ENCODE measurements around the gene RPAIN.
A peak's percentile ranks its signal among the peaks of the same experiment; 100 is the strongest.
"Not testable (repeated sequence)": the region's sequence is repeated elsewhere in the genome, so short reads cannot be mapped to it uniquely, and the experiment has no call there.

Gene RPAIN

DNA sequence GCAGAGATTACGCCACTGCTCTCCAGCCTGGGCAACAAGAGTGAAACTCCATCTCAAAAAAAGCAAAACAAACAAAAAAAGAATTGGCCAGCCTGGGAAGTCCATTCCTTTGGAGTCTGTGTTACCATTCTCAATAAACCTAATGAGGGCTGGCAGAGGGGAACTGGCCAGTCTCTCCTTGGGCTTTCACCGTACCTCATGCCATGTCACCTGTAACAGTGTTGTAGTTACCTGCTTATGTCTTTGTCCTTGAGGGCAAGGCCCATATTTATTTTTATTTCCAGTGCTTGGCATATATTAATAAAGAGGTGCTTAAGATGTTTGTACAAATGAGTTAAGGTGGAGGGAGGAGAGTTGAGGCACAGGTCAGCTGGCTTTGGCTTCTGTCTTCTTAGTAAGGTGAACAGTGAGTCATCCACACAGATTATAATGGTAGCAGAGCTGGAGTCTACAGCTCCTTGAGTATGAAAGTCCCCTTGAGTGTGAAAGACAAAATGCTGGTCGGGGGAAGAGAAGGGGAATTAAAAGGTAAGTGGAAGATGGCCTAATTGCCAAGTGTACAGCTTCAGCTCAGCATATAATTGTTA is 10.5 kb downstream of the RPAIN start:
- no peak for DNase-seq

DNA sequence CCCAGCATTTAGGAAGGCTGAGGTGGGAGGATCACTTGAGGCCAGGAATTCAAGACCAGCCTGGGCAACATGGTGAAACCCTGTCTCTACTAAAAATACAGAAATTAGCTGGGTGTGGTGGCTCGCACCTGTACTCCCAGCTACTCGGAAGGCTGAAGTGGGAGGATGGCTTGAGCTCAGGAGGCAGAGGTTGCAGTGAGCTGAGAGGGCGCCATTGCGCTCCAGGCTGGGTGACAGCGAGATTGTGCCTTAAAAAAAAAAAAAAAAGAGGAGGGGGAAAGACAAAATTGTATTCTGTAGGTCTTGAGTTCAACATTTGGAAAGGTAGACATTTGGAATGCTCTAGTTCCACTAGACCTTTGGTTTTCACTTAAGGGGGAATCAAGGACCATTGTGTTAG is 11.3 kb downstream of the RPAIN start:
- not testable (repeated sequence) for DNase-seq

DNA sequence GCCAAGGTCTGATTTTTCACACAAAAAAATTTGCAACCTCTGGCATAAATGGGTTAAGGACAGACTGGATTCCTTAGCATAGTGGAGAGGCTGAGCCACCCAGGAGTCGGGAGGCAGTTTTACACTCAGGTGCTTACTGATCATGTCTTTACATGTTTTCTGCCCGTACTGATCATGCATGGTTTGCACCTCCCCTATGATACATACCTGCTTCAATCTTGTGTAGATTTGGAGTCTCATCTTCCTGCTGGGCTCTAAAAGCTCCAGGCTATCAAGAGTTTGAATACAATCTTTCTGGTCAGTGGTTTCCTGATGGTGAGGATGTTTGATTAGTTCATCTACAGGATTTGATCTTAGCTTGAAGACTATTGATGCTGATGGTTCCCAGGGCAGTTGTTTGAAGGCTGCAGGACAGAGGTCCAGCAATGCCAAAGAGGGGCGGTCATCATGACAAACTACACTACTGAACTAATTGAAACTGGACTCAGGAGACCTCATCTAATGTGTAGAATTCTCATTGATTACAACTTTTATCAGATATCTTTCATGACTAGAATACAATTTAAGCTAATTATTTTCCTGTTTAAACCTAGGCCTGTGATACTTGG is 12.1 kb downstream of the RPAIN start:
- no peak for DNase-seq

DNA sequence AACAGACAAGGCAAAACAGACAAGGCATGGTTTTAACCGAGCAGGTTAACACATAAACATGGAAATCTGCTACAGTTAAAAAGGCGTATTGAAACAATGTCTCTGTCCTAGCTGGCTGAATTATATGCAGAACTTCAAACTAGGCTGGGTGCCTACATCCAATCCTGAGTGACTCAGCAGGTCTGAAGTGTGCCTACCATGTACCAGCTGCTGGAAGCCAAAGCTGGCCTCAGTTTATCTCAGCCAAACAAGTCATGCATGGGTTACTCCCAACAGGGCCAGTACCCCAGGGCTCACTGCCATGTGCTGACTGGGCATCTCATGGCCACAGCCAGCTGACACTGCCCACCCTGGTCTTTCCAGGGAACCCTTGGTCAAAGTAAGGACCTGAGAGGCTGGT is 15.0 kb downstream of the RPAIN start:
- no peak for DNase-seq

DNA sequence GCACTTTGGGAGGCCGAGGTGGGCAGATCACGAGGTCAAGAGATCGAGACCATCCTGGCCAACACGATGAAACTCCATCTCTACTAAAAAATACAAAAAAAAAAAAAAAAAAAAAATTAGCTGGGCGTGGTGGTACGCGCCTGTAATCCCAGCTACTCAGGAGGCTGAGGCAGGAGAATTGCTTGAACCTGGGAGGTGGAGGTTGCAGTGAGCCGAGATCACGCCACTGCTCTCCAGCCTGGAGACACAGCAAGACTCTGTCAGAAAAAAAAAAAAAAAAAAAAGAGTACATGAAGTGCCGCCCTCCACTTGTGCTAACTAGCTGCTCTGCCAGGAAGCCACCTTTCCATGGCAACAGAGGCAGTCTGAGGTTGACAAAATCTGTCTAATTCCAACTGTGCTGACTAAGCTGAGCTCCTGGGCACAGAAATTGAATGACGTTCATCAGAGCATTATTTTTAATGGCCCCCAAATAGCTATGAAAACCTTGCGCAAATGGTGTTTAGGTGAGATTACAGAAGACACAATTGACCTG is 15.9 kb downstream of the RPAIN start:
- peak; percentile 24 for DNase-seq

DNA sequence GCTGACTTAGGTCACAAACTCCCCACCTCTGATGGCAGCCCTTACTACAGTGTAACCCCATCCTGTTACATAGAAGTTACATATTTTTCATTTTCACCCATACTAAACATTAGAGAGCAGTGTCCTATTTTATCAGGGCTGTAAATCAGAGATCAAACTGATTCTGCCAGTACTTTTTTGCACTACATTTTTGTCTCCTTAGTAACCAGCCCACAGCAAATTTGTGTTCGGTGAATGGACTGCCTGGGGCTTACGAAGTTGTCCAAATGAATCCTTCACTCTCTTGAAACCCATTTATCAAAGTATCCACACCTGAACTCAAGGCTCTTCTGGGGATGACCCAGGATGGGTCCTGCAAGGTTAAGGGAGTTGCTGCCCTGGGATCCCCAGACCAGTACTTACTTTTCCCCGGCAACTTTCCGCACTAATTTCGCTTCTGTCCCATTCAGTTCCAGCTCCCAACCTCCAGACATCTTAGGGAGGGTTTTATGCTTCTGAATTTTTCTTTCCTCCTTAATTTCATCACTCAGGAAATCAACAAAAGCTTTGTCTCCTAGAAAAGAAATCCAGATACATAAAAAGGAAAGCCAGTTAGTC is 17.8 kb downstream of the RPAIN start:
- DNase-seq = peak; percentile 87

DNA sequence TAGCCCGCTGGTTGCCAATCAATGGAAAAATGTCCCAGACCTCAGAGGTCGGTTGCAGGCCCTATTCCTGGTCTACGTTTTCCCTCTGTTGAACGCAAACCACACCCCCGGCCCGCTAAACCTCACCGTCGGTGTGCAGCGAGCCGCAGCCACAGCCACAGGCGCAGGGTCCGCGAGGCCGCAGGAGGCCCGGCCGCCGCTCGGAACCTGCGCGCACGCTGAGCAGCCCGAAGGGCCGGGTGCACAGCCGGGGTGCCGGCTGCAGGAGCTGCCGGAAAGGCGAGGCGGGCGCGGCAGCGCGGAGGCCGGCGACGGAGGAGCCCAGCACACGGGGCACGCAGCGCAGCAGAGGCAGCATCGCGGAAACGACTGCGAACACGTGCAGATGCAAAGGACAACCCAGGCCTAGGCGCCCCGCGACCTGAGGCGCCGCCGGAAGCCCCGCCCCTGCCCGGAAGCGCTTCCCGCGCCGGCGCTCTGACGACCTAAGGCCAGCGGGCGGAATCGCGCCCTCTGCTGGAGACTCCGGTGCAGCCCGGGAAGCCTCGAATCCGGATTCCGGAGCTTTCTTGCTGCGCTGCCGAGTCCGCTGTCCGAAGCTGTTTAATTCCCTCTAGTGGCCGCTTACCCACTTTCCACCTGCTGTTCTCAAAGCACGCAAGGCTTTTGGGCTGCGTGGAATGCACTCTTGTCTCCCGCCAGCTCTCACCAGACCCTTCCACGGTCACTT is 18.9 kb downstream of the RPAIN start, which contains the start of gene C1QBP:
TSS of gene C1QBP (minus strand) at position 440 of the 730 bp plus-strand sequence. CDS start at position 358, 82 bp downstream.
- DNase-seq = peak; percentile 92

DNA sequence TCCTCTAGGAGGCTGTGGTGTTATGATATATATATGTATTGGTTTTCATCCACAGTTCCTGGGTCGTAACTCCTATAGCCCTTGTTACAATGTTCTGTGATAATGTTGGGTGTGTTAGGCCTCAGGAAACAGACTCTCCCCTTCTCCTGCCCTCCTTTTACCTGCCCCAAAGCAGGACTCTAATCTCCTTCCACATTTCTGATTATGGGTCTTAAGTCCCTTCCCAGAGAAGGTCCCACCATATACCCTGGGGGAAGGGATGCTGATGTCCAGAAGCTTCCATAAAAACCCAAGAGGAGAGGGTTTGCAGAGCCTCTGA is 19.4 kb downstream of the RPAIN start:
- DNase-seq = no peak

DNA sequence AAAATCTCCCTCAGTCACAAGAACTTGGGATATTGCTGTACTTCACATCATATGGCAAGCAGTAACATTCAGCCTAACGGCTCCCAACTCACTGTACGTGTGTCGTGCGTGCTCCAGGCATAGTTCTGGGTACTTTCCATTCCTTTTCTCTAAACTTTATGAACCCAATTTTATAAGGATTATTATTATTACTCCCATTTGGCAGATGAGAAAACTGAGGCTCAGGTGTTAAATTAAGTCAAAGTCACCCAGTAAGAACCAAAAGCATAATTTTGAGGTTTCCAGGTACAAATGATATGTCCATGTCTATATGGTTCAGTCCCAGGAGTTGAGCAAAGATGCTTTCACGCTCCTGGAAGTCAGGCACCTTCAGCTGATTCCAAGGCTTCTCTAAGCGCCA is 23.7 kb downstream of the RPAIN start:
- no peak for DNase-seq

DNA sequence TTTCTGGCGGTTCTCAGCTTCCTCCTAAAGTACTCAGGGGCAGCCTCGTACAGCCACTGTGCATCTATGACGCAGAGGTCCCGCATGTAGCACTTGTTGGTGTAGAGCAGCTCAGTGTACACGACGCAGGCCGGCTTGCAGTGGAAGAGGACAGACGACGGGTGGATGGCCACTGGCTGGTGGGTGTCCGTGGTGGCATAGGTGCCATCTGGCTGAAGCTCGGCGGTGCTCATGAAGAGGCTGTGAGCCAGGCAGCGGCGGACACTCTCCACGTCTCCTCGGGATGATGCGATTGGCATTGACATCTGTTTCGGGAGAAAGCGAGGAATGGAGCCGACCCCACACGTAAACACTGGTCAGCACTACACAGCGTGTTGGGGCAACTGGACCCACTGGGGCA is 24.2 kb downstream of the RPAIN start:
- DNase-seq = no peak

DNA sequence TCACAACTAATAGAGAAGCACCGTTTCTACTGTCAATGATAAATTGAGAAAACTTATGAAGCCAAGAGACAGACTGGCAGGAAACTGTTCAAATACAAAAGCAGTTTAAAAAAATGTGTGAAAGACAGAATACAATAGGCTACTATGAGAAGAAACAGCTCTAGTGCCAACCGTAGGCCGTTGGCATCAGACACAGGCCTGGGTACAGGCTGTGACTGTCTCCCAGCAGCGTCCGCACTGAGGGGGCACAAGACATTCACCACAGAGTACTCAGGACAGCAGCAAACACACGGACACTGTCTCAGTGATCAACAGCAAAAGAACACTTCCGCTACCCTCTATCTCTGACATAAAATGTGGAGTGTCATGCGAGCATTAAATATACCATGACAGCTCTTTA is 26.8 kb downstream of the RPAIN start:
- DNase-seq = no peak

DNA sequence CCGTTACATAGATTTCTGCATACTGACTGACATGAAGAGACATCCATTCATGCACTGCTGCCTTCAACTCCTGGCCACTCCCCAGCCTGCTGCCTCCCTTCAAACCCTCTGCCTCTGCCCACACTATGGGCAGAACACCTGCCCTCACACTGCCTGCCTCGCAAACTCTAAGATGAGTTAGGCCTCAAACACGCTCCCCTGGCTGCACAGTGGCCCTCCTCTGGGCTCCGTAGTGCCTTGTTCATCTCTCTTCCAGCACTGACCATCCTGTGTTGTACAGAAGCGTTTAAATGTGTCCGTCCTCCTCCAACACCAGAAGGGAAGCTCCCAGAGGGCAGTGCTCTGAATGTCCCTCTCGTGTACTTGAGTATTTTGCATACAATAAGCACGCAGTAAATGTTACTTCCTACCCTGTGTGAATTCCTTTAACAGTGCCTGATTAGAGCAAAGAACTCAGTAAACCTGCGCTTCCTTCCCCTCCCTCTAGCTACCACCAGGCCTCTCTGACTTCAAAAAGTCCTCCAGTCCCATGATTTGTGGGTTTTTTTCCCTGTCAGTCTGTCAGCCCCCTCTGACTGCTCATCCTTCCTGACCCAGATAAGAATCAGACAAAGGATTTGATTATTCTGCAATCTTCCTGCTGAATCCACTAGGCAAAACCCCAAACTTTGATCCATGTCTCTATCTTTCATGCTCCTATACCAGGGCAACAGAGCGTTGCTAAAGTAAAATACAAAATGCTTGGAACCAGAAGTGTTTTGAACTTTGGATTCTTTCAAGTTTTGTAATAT is 44.9 kb downstream of the RPAIN start:
- DNase-seq = no peak

DNA sequence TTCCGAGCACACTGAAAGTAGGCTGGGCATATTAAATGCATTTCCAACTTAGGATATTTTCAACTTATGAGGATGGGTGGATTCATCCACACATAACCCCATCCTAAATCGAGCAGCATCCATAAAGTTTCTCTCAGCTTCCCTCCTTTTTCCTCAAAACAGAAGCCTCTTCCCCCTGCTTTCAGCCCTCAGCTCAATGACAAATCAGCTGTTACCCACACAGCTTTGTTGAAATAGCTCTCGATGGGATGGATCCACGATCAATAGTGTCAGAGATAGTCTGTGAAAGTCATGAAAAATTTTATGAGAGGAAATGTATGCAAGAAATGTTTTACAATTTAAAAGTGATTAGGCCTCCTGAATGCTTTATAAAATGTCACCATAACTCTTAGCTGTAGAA is 46.3 kb downstream of the RPAIN start:
- no peak for DNase-seq

DNA sequence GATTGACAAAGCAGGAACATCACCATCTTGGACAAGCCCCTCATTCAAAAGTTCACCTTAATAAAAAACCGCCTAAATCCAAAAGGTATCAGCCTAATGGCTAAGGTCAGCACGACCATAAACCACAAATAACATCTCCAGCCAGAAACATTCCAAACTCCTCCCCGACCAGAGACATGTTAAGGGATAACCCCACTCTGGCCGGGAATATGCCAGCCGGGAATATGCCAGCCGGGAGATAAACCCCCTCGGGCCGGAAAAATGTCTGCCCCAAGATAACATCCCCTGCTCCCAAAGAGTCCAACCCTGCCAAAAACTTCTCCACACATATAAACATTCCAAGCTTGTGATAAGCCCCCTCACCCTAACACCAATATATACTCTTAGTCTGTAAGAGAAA is 47.4 kb downstream of the RPAIN start:
- DNase-seq = peak; percentile 21

DNA sequence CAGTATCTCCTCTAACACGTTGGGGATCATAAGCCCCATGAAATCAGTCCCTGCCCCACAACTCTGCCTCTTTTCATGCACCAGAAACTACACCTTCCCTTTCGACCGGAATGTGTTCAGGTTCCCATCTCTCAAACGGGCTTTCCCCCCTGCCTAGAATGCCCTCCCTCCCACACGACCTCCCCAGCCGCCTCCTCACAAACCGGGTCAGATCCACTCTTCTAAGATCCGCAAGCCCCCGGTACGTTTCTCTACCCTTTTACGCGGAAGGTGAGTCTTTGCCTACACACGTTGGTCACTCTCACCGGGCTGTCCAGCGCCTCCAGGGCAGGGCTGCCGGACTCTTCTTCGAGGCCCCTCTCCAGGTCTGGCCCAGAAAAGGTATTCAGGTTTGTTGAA is 48.1 kb downstream of the RPAIN start:
- no peak for DNase-seq

DNA sequence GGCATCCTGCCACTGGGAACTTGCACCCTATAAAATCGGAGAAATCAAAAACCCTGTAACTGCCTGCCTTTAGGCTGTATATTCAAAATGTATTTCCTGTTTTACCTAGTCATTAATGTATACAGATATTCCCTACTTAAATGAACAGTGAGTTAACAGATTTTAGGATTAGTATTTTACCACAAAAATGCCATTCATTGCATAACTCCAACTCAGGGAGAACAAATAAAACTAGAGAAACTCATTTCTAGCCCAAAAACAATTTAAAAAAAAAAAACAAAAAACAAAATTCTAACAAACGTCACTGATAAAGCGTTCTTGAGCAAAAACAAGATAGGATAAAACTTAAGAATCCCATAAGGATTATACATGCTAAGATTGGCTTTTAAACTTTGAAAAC is 52.5 kb downstream of the RPAIN start:
- no peak for DNase-seq

DNA sequence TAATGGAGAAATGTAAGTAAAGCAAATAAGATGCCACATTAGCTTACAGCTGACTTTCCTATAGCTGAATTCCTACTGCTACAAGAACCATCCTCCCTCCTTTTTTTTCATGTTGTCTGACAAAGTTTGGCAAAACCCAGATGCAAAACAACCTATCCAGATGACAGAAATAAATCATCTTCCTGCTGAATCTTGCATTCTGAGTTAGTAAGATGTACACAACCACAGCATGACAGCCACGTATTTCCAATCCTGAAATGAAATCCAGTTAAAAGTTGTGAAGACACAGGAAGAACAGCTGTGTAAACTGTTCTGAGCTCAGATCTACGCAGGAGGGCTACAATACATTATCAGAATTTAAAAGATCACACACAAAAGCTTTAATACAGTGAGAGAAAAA is 53.9 kb downstream of the RPAIN start:
- DNase-seq = no peak

DNA sequence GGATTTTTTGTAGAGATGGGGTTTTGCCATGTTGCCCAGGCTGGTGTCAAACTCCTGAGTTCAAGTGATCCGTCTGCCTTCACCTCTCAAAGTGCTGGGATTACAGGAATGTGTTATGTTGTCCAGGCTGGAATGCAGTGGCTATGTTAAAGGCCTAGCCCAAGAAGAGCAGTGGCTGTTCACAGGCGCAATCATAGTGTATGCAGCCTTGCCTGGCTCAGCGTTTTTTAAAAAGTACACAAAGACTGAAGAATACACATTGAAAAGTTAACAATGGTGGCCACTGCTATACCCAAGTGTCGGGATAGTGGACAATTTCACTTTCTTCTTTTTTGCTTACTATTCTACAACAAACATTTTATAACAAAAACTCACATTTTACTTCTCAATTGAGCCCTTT is 59.0 kb downstream of the RPAIN start:
- no peak for DNase-seq

DNA sequence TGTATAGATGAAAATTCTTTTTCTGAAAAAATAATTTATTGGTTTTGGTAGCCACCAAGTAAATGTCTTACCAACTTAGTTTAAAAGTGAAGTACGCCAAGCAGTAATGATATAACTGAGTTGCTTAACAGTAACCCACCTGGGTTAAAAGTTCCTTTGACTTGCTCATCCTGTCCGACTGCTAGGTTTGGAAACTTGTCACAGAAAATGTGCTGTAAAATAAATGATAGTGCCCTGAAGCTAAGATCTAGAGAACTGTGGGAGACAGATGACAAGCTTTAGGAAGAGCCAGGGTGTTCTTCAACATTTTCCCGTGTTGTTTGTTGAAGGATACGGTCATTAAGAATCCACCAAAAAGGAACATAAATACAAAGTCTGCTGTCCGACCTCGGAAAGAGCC is 61.0 kb downstream of the RPAIN start:
- no peak for DNase-seq

DNA sequence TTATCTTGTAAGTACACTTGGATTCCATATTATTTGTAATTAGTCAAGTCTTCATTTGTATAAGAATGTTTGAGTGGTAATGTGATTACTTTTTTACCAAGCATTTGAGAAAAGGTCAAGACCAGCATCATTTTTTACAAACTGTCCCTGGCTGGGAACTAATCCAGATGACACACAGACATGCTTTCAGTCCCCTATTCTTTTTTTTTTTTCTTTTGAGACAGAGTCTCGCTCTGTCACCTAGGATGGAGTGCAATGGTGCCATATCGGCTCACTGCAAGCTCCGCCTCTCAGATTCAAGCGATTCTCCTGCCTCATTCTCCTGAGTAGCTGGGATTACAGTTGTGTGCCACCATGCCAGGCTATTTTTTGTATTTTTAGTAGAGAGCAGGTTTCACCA is 61.5 kb downstream of the RPAIN start:
- DNase-seq = no peak
